ENCODE results near the gene FBXL13. TPM values are rescaled to one million over a fixed set of nuclear protein-coding genes. Genes with fewer than 3 reads are reported as not detected.

FBXL13 gene
- total RNA-seq, 4 donors from 2014 or later = 0.20 to 3.5 (median 1.8) TPM

DNA sequence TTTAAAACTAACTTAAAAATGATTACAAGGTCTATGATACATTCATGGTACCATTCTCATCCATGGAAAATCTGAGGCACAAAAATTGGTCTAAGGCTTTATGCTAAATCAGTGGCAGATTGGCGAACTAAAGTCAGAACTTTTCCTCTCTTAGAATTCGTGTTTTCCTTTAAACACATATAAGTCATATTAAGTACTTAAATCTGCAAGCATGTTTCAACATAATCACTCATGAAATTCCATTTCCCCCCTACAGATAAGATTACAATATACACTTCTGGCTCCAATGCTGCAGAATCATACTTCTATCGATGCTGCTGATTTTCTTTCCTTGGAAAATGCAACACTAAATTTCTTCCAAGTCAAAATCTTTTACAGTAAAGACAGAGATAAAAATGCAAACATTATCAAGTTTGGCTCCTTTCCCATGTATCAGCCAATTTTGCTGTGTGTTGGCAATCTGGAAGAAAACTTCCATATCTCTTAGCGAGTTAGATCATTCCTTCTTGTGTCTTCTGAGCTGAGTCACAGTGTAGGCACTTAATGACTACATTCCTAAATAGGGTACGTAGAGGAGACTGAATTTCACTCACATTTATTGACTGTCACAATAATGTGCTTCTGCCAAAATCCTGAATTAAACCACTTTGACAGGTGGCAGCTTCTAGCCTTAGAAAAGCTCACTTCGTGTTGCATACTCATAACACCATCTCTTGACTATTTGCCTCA lies 238.2 kb downstream of the FBXL13 start:
- Histone ChIP-seq H3K27ac (no peak overlapping the region), H3K4me1 (peaks cover 0 to 3% (median 0%) of the 10 kb centered on the region in 4 donors), H3K9me3 (no peaks in the 10 kb centered on the region), H3K4me3 (no peak overlapping the region), H3K27me3 (no peaks in the 10 kb centered on the region), H3K36me3 (peaks cover 0 to 18% (median 0%) of the 10 kb centered on the region in 3 donors)
- no peak for TF ChIP-seq CTCF (IDR thresholded peaks at IDR 0.05)
- TF ChIP-seq POLR2A (IDR thresholded peaks at IDR 0.05) = no peak
- no peak for TF ChIP-seq EP300 (IDR thresholded peaks at IDR 0.05)
- 64 to 75% methylated on average over 6 of the region's 6 CpGs for WGBS, 2 donors
- DNase-seq (ENCODE audit: low spot score in 2 of 2) = no peak

GRCh38 chr7:102834999-102835398 lies 239.6 kb downstream of the FBXL13 start:
- Histone ChIP-seq H3K27ac (no peak overlapping the region), H3K9me3 (no peaks in the 10 kb centered on the region), H3K4me1 (peaks cover 0 to 3% (median 0%) of the 10 kb centered on the region in 4 donors), H3K27me3 (no peaks in the 10 kb centered on the region), H3K36me3 (peaks cover 0 to 27% (median 0%) of the 10 kb centered on the region in 3 donors), H3K4me3 (no peak overlapping the region)
- WGBS, 2 donors = 43 to 55% methylated on average over 1 of the region's 1 CpG
- DNase-seq (ENCODE audit: low spot score in 2 of 2) = no peak
- no peak for TF ChIP-seq EP300 (IDR thresholded peaks at IDR 0.05)
- TF ChIP-seq POLR2A (IDR thresholded peaks at IDR 0.05) = no peak
- no peak for TF ChIP-seq CTCF (IDR thresholded peaks at IDR 0.05)

DNA sequence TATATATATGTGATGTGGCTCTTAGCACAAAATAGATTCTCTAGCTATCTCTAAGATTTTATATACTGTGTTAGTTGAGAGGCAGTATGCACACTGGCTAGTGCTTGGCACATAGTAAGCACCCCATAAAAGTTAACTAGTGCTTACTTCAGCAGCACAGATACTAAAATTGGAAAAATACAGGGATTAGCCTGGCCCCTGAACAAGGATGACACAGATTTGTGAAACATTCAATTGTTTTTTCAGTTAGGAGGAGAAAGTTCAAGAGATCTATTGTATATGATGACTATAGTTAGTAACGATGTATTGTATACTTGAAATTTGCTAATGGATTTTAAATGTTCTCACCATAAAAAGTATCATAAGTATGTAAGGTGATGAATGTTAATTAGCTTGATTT lies 240.1 kb downstream of the FBXL13 start:
- H3K27me3 ChIP-seq = no peaks in the 10 kb centered on the region
- H3K4me3 ChIP-seq = no peak overlapping the region
- peaks cover 0 to 3% (median 0%) of the 10 kb centered on the region in 4 donors for H3K4me1 ChIP-seq
- no peak for DNase-seq (ENCODE audit: low spot score in 2 of 2)
- no peak overlapping the region for H3K27ac ChIP-seq
- peaks cover 0 to 32% (median 0%) of the 10 kb centered on the region in 3 donors for H3K36me3 ChIP-seq
- no peak for TF ChIP-seq EP300 (IDR thresholded peaks at IDR 0.05)
- TF ChIP-seq CTCF (IDR thresholded peaks at IDR 0.05) = no peak
- TF ChIP-seq POLR2A (IDR thresholded peaks at IDR 0.05) = no peak
- WGBS, 2 donors = 64 to 70% methylated on average over 1 of the region's 1 CpG
- no peaks in the 10 kb centered on the region for H3K9me3 ChIP-seq

GRCh38 chr7:102833343-102833742 lies 241.3 kb downstream of the FBXL13 start:
- TF ChIP-seq POLR2A (IDR thresholded peaks at IDR 0.05) (no peak), EP300 (IDR thresholded peaks at IDR 0.05) (no peak), CTCF (IDR thresholded peaks at IDR 0.05) (no peak)
- Histone ChIP-seq H3K9me3 (no peaks in the 10 kb centered on the region), H3K4me3 (no peak overlapping the region), H3K27ac (no peak overlapping the region), H3K27me3 (no peaks in the 10 kb centered on the region), H3K4me1 (peaks cover 0 to 3% (median 0%) of the 10 kb centered on the region in 4 donors), H3K36me3 (peaks cover 0 to 38% (median 0%) of the 10 kb centered on the region in 3 donors)
- 73 to 88% methylated on average over 5 of the region's 5 CpGs for WGBS, 2 donors
- no peak for DNase-seq (ENCODE audit: low spot score in 2 of 2)

- peaks cover 0 to 39% (median 0%) of the 10 kb centered on the region in 3 donors for H3K36me3 ChIP-seq
- H3K27me3 ChIP-seq = no peaks in the 10 kb centered on the region
- TF ChIP-seq CTCF (IDR thresholded peaks at IDR 0.05) (no peak), EP300 (IDR thresholded peaks at IDR 0.05) (no peak), POLR2A (IDR thresholded peaks at IDR 0.05) (no peak)
- peaks cover 0 to 3% (median 0%) of the 10 kb centered on the region in 4 donors for H3K4me1 ChIP-seq
- no peak overlapping the region for H3K4me3 ChIP-seq
- H3K27ac ChIP-seq = no peak overlapping the region
- no peak for DNase-seq (ENCODE audit: low spot score in 2 of 2)
- H3K9me3 ChIP-seq = no peaks in the 10 kb centered on the region
- 58 to 61% methylated on average over 1 of the region's 1 CpG for WGBS, 2 donors
These were observed 241.9 kb downstream of the FBXL13 start for GRCh38 chr7:102832674-102833073.
